Measurements from ENCODE around the gene EMX1.

- TF ChIP-seq CTCF (IDR thresholded peaks at IDR 0.05) (no peak), POLR2A (IDR thresholded peaks at IDR 0.05) (no peak)
Measured at GRCh38 chr2:72897785-72898584, 19.3 kb upstream of the EMX1 start.

All from testis (tissue), 2 donors.